HepG2 (cell line): Measurements from ENCODE around the gene GLO1. TPM values are rescaled to one million over a fixed set of nuclear protein-coding genes. Genes with fewer than 3 reads are reported as not detected.

Experiments used
- ATAC-seq: fragments of 200-7000 bp; cut with Tn5 transposase; 3 replicates; pipeline ENCODE4 v1.9.1; 2020; ENCODE audit warnings: mild to moderate bottlenecking, moderate library complexity
- BruUV-seq: library from RNA; stranded (reverse); fragments of 400-500 nt; replicated peaks from 2 replicates; lab custom pipeline; 2021; lab: Mats Ljungman, UMichigan
- CTCF ChIA-PET: fragments of 300-600 bp; formaldehyde crosslinking; extraction: SDS; loops from one replicate; lab custom pipeline; 2021; ENCODE audit warnings: low total read pairs, inconsistent platforms, low intra/inter-chr PET ratio; lab: Yijun Ruan, JAX
- POLR2A ChIA-PET: fragments of 350-600 bp; sonication (Branson Sonifier 250); formaldehyde crosslinking; loops from one replicate; lab custom pipeline; 2020; ENCODE audit warnings: antibody characterized with exemption, inconsistent platforms; lab: Yijun Ruan, JAX
- DNase-seq: peaks from one replicate; pipeline ENCODE4 v3.0.0-alpha.2; 2015; ENCODE audit warnings: low spot score
- FAIRE-seq: peaks from 3 replicates; lab custom pipeline; 2011; peaks lifted over from hg19 to GRCh38; lab: Jason Lieb, UNC
- H2AFZ ChIP-seq: one replicate; pipeline ENCODE4 v1.6.1; 2011; ENCODE audit warnings: low read length, inconsistent platforms
- H3K27ac ChIP-seq: fragments of 300-600 bp; 3 replicates; pipeline ENCODE4 v1.8.0; 2011; ENCODE audit warnings: mixed run types, mild to moderate bottlenecking, mixed read lengths, low read length, inconsistent platforms; ENCODE audit not compliant: insufficient read depth; ENCODE audit errors: extremely low read length
- H3K27me3 ChIP-seq, 2 experiments: fragments of 200-600 bp in 1 of 2; 2 replicates in 1 of 2; 3 replicates in 1 of 2; pipeline versions ENCODE4 v1.6.0 to v1.8.0; 2011; ENCODE audit warnings: low read length in 2 of 2, mild to moderate bottlenecking in 2 of 2, moderate library complexity in 2 of 2, inconsistent platforms in 1 of 2; ENCODE audit not compliant: insufficient read depth in 2 of 2, control insufficient read depth in 1 of 2
- H3K36me3 ChIP-seq, 2 experiments: fragments of 200-600 bp in 1 of 2; replicated peaks in 1 of 2; 2 replicates in 1 of 2; 3 replicates in 1 of 2; pipeline versions ENCODE4 v1.5.1 to v1.8.0; 2011; ENCODE audit warnings: low read length in 2 of 2, inconsistent platforms in 1 of 2; ENCODE audit not compliant: insufficient read depth in 2 of 2, control insufficient read depth in 1 of 2
- H3K4me1 ChIP-seq: 2 replicates; pipeline ENCODE4 v1.5.1; 2012; ENCODE audit warnings: low read length, inconsistent platforms; ENCODE audit not compliant: insufficient read depth
- H3K4me2 ChIP-seq: 2 replicates; pipeline ENCODE4 v1.6.0; 2011; ENCODE audit warnings: low read depth, low read length, inconsistent platforms
- H3K4me3 ChIP-seq, 3 experiments: fragments of 200-600 bp in 1 of 3; sonication (generic), shearing (Covaris generic) in 1 of 3; replicated peaks in 1 of 3; 2 replicates each; pipeline ENCODE4 v1.5.1; 2011 to 2016; ENCODE audit warnings: low read length in 3 of 3, inconsistent platforms in 2 of 3, low read depth in 2 of 3, mild to moderate bottlenecking in 2 of 3, control low read depth in 1 of 3, mixed read lengths in 1 of 3; ENCODE audit not compliant: insufficient read depth in 1 of 3
- H3K79me2 ChIP-seq: one replicate; pipeline ENCODE4 v1.6.1; 2011; ENCODE audit warnings: low read length, inconsistent platforms; ENCODE audit not compliant: insufficient read depth
- H3K9ac ChIP-seq: 2 replicates; pipeline ENCODE4 v1.6.0; 2011; ENCODE audit warnings: mild to moderate bottlenecking, low read depth, low read length, inconsistent platforms; ENCODE audit not compliant: insufficient read depth
- H3K9me3 ChIP-seq: 2 replicates; pipeline ENCODE4 v1.5.1; 2012; ENCODE audit warnings: mild to moderate bottlenecking, low read length
- H4K20me1 ChIP-seq: 2 replicates; pipeline ENCODE4 v1.6.0; 2011; ENCODE audit warnings: inconsistent platforms, mild to moderate bottlenecking, low read length, moderate library complexity; ENCODE audit not compliant: insufficient read depth
- CEBPZ ChIP-seq: IDR thresholded peaks from 2 replicates; pipeline ENCODE4 v1.6.1; 2012; ENCODE audit warnings: low read length, improper control_type of control experiment
- GLMP ChIP-seq: sonication (generic); formaldehyde crosslinking; IDR thresholded peaks from 2 replicates; pipeline ENCODE4 v1.9.0; 2021; ENCODE audit warnings: missing genetic modification reagents, mild to moderate bottlenecking, borderline replicate concordance
- RARA ChIP-seq: IDR thresholded peaks from 2 replicates; pipeline ENCODE4 v1.6.1; 2016; ENCODE audit warnings: missing genetic modification reagents, missing compliant biosample characterization
- SPEN ChIP-seq: sonication (generic); formaldehyde crosslinking; IDR thresholded peaks from 2 replicates; pipeline ENCODE4 v1.5.1; 2020; ENCODE audit warnings: low read depth, mild to moderate bottlenecking, missing genetic modification reagents
- ZNF460 ChIP-seq: sonication (generic); formaldehyde crosslinking; IDR thresholded peaks from 2 replicates; pipeline ENCODE4 v1.5.1; 2020; ENCODE audit warnings: missing genetic modification reagents, mild to moderate bottlenecking, borderline replicate concordance
- ZNF557 ChIP-seq: sonication (generic); formaldehyde crosslinking; IDR thresholded peaks from 2 replicates; pipeline ENCODE4 v1.4.0; 2020; ENCODE audit warnings: missing genetic modification reagents
- ZNF737 ChIP-seq: sonication (generic); formaldehyde crosslinking; IDR thresholded peaks from 2 replicates; pipeline ENCODE4 v1.5.0; 2020; ENCODE audit warnings: missing genetic modification reagents, mild to moderate bottlenecking, borderline replicate concordance
- WGBS: methylation state at CpG from one replicate; pipeline ENCODE4 v1.1.6; 2017; ENCODE audit warnings: low lambda C conversion rate; 5-methylcytosine and 5-hydroxymethylcytosine counted together
- in situ Hi-C: cut with HindIII; loops from 2 replicates; pipeline ENCODE4 v1.10.0; 2017; ENCODE audit warnings: low pct_unique_long_range_greater_than_20kb; ENCODE audit not compliant: extremely low pct_ligation_motif_present
- intact Hi-C: fragments of 100-400 bp; cut with micrococcal nuclease; formaldehyde crosslinking; loops from one replicate; pipeline ENCODE4 v1.10.0; 2022; ENCODE audit not compliant: unreplicated experiment
- polyA plus RNA-seq, 8 experiments: library from polyadenylated mRNA; depleted of rRNA in 3 of 8; stranded (reverse) in 7 of 8; unstranded in 1 of 8; fragments of >200 nt; fragmentation: Illumina TruSeq in 4 of 8; extraction: Trizol in 4 of 8; gene quantifications; 2 replicates each; pipeline versions ENCODE4 v1.2.1 to v1.2.3, GENCODE V29; 2011 to 2016; ENCODE audit warnings: low read depth in 4 of 8, missing spikeins in 1 of 8, mixed read lengths in 1 of 8; ENCODE audit not compliant: insufficient read depth in 1 of 8
- total RNA-seq, 5 experiments: library from RNA; depleted of rRNA; stranded (reverse); fragments of >200 nt; fragmentation: Illumina TruSeq; extraction: Trizol; gene quantifications; 2 replicates each; pipeline ENCODE4 v1.2.3, GENCODE V29; 2016; ENCODE audit warnings: low read depth in 1 of 5

Gene GLO1
- total and polyA plus RNA-seq, 2 of the 13 experiments (the other 11 are each of a cell fraction or from before 2014, with no cell fraction given), result 77.1 to 177 TPM

GRCh38 chr6:38678178-38678760, 24.7 kb downstream of the GLO1 start:
- FAIRE-seq (no peak), ATAC-seq (no peak), DNase-seq (no peak)
- POLR2A ChIA-PET, result no interaction called here
- Histone ChIP-seq H3K27me3 (no peaks in the 10 kb centered on the region), H4K20me1 (no peaks in the 10 kb centered on the region), H3K9ac (no peak overlapping the region), H3K4me1 (no peaks in the 10 kb centered on the region), H3K27ac (no peak overlapping the region), H3K79me2 (no peaks in the 10 kb centered on the region), H3K4me3 (no peak overlapping the region), H2AFZ (no peak overlapping the region), H3K4me2 (no peak overlapping the region), H3K36me3 (peaks cover 12 to 60% of the 10 kb centered on the region in 2 experiments), H3K9me3 (no peaks in the 10 kb centered on the region)
- WGBS, result 95% methylated on average over 7 of the region's 7 CpGs
- BruUV-seq, result no TSS peak
- intact Hi-C loops, result no loop called here
- in situ Hi-C loops, result no loop called here
- TF ChIP-seq CEBPZ (no peak), ZNF557 (CRISPR knock-in tag) (no peak), SPEN (no peak), GLMP (CRISPR knock-in tag) (no peak), RARA (CRISPR knock-in tag) (no peak), ZNF737 (CRISPR knock-in tag) (no peak), ZNF460 (no peak)
- CTCF ChIA-PET, result no interaction called here
